Liver (tissue), 9 donors: ENCODE results near the gene CREB5. TPM values are rescaled to one million over a fixed set of nuclear protein-coding genes. Genes with fewer than 3 reads are reported as not detected.

Experiments
- DNase-seq: peaks from one replicate; pipeline ENCODE4 v3.0.0-alpha.2; 2017; ENCODE audit warnings: low spot score
- H3K27ac ChIP-seq, 2 donors: one replicate each; pipeline ENCODE4 v1.7.0; 2013; ENCODE audit warnings: inconsistent platforms in 2 of 2, low read length in 2 of 2, control low read depth in 1 of 2, low read depth in 1 of 2, mild to moderate bottlenecking in 1 of 2
- H3K27me3 ChIP-seq, 4 donors: one replicate each; pipeline versions ENCODE4 v1.6.1 to v1.7.0; 2013; ENCODE audit warnings: low read length in 3 of 4, inconsistent platforms in 1 of 4, mild to moderate bottlenecking in 1 of 4, moderate library complexity in 1 of 4; ENCODE audit not compliant: control insufficient read depth in 4 of 4, insufficient read depth in 4 of 4
- H3K36me3 ChIP-seq, 4 donors: one replicate each; pipeline versions ENCODE4 v1.6.1 to v1.7.0; 2013; ENCODE audit warnings: low read length in 3 of 4, mild to moderate bottlenecking in 3 of 4, low read depth in 1 of 4, moderate library complexity in 1 of 4; ENCODE audit not compliant: control insufficient read depth in 4 of 4, insufficient read depth in 3 of 4
- H3K4me1 ChIP-seq, 4 donors: one replicate each; pipeline versions ENCODE4 v1.6.1 to v1.7.0; 2013; ENCODE audit warnings: low read length in 3 of 4, mild to moderate bottlenecking in 3 of 4, moderate library complexity in 1 of 4; ENCODE audit not compliant: control insufficient read depth in 4 of 4, insufficient read depth in 4 of 4
- H3K4me3 ChIP-seq, 3 donors: one replicate each; pipeline versions ENCODE4 v1.6.1 to v1.7.0; 2013; ENCODE audit warnings: low read length in 3 of 3, control low read depth in 1 of 3, low read depth in 1 of 3, mild to moderate bottlenecking in 1 of 3
- H3K9ac ChIP-seq, 2 donors: one replicate each; pipeline ENCODE4 v1.7.0; 2013; ENCODE audit warnings: low read length in 2 of 2, mild to moderate bottlenecking in 2 of 2, moderate library complexity in 2 of 2, control low read depth in 1 of 2, low read depth in 1 of 2
- H3K9me3 ChIP-seq, 4 donors: one replicate each; pipeline versions ENCODE4 v1.6.1 to v1.7.0; 2013; ENCODE audit warnings: low read length in 3 of 4; ENCODE audit not compliant: control insufficient read depth in 4 of 4
- ATF3 ChIP-seq: IDR thresholded peaks from 2 replicates; pipeline ENCODE4 v1.6.1; 2016; ENCODE audit warnings: antibody characterized with exemption
- EGR1 ChIP-seq, 2 donors: IDR thresholded peaks; 2 replicates each; pipeline ENCODE4 v1.6.1; 2016 to 2018; ENCODE audit warnings: antibody characterized with exemption in 2 of 2, low read depth in 2 of 2
- FOXA1 ChIP-seq: IDR thresholded peaks from 2 replicates; pipeline ENCODE4 v1.6.1; 2016; ENCODE audit warnings: antibody characterized with exemption
- FOXA2 ChIP-seq: IDR thresholded peaks from 2 replicates; pipeline ENCODE4 v1.6.1; 2016; ENCODE audit warnings: antibody characterized with exemption
- HNF4A ChIP-seq, 2 donors: conservative IDR thresholded peaks; 2 replicates each; pipeline ENCODE4 v1.6.1; 2016; ENCODE audit warnings: antibody characterized with exemption in 2 of 2, mild to moderate bottlenecking in 2 of 2
- NR2F2 ChIP-seq: IDR thresholded peaks from 2 replicates; pipeline ENCODE4 v1.6.1; 2016; ENCODE audit warnings: antibody characterized with exemption
- REST ChIP-seq: IDR thresholded peaks from 2 replicates; pipeline ENCODE4 v1.6.1; 2016; ENCODE audit warnings: antibody characterized with exemption, mild to moderate bottlenecking
- RXRA ChIP-seq, 2 donors: IDR thresholded peaks; 2 replicates each; pipeline ENCODE4 v1.6.1; 2017 to 2018; ENCODE audit warnings: antibody characterized with exemption in 2 of 2, mild to moderate bottlenecking in 1 of 2
- SP1 ChIP-seq: IDR thresholded peaks from 2 replicates; pipeline ENCODE4 v1.6.1; 2018; ENCODE audit warnings: antibody characterized with exemption, mild to moderate bottlenecking
- TAF1 ChIP-seq: conservative IDR thresholded peaks from 2 replicates; pipeline ENCODE4 v1.6.1; 2016; ENCODE audit warnings: antibody characterized with exemption, mild to moderate bottlenecking
- ZBTB33 ChIP-seq: IDR thresholded peaks from 2 replicates; pipeline ENCODE4 v1.6.1; 2016; ENCODE audit warnings: antibody characterized with exemption
- WGBS: extraction: QIAGEN DNeasy Blood & Tissue Kit; methylation state at CpG from one replicate; pipeline ENCODE4 v1.1.7; 2013; 5-methylcytosine and 5-hydroxymethylcytosine counted together
- polyA plus RNA-seq, 2 donors: library from polyadenylated mRNA; stranded (reverse) in 1 of 2; unstranded in 1 of 2; fragments of 200-250 nt in 1 of 2; fragments of >200 nt in 1 of 2; fragmentation: Nextera tagmentation in 1 of 2; extraction: Ambion mirVana in 1 of 2; gene quantifications; one replicate each; pipeline versions ENCODE4 v1.2.1 to v1.2.3, GENCODE V29; 2013 to 2015
- total RNA-seq, 2 donors: library from RNA; depleted of rRNA; stranded (reverse); fragments of >200 nt; gene quantifications; one replicate each; pipeline ENCODE4 v1.2.3, GENCODE V29; 2014
- donor health status: healthy.
- donor health status: healthy.
- donor health status: healthy.
- donor health status: healthy.
- donor health status: healthy.

Gene CREB5
- total and polyA plus RNA-seq, 4 donors = 0.25 to 0.92 (median 0.67) TPM

- no peaks in the 10 kb centered on the region for H3K36me3 ChIP-seq
- H3K9ac ChIP-seq = no peak overlapping the region
- H3K9me3 ChIP-seq = no peaks in the 10 kb centered on the region
- H3K4me3 ChIP-seq = no peak overlapping the region
- no peak for DNase-seq
- 87% methylated on average over 4 of the region's 4 CpGs for WGBS
- peaks cover 0 to 3% (median 0%) of the 10 kb centered on the region in 4 donors for H3K27me3 ChIP-seq
- H3K27ac ChIP-seq = no peak overlapping the region
- TF ChIP-seq EGR1 (IDR thresholded peaks at IDR 0.05; ENCODE audit: low read depth in 2 of 2) = no peak
- H3K4me1 ChIP-seq = no peaks in the 10 kb centered on the region
Measured at GRCh38 chr7:28487487-28487886, 75.2 kb downstream of the CREB5 start.

- Histone ChIP-seq H3K27ac (no peak overlapping the region), H3K4me1 (no peaks in the 10 kb centered on the region), H3K9me3 (no peaks in the 10 kb centered on the region), H3K27me3 (peaks cover 0 to 3% (median 0%) of the 10 kb centered on the region in 4 donors), H3K36me3 (no peaks in the 10 kb centered on the region), H3K9ac (no peak overlapping the region), H3K4me3 (no peak overlapping the region)
- DNase-seq = no peak
- 75% methylated on average over 9 of the region's 9 CpGs for WGBS
- TF ChIP-seq FOXA1 (no peak), HNF4A (conservative IDR thresholded peaks at IDR 0.05) (no peak), TAF1 (no peak), NR2F2 (no peak)
Measured at GRCh38 chr7:28488061-28488791, 75.9 kb downstream of the CREB5 start.

- Histone ChIP-seq H3K9me3 (no peaks in the 10 kb centered on the region), H3K4me1 (no peaks in the 10 kb centered on the region), H3K36me3 (no peaks in the 10 kb centered on the region), H3K27me3 (peaks cover 0 to 3% (median 0%) of the 10 kb centered on the region in 4 donors), H3K4me3 (no peak overlapping the region), H3K27ac (no peak overlapping the region), H3K9ac (no peak overlapping the region)
- DNase-seq = no peak
- TF ChIP-seq RXRA (IDR thresholded peaks at IDR 0.05) (no peak), NR2F2 (no peak), ATF3 (no peak), FOXA1 (no peak), FOXA2 (no peak), REST (no peak)
- 86% methylated on average over 11 of the region's 11 CpGs for WGBS
Measured at GRCh38 chr7:28490831-28491230, 78.5 kb downstream of the CREB5 start.

- no peaks in the 10 kb centered on the region for H3K36me3 ChIP-seq
- no peaks in the 10 kb centered on the region for H3K4me1 ChIP-seq
- no peak overlapping the region for H3K4me3 ChIP-seq
- H3K9ac ChIP-seq = no peak overlapping the region
- no peaks in the 10 kb centered on the region for H3K9me3 ChIP-seq
- H3K27ac ChIP-seq = no peak overlapping the region
- DNase-seq = no peak
- peaks cover 0 to 3% (median 0%) of the 10 kb centered on the region in 4 donors for H3K27me3 ChIP-seq
- no peak for TF ChIP-seq ZBTB33
- TF ChIP-seq SP1 = no peak
Measured at GRCh38 chr7:28493477-28493876, 81.2 kb downstream of the CREB5 start.
